PC-3 (cell line): ENCODE results near the gene COL6A2. TPM values are rescaled to one million over a fixed set of nuclear protein-coding genes. Genes with fewer than 3 reads are reported as not detected.
"Not testable (repeated sequence)": the region's sequence is repeated elsewhere in the genome, so short reads cannot be mapped to it uniquely, and the experiment has no call there.

ENCODE experiments used
- ATAC-seq: fragments of 200-7000 bp; cut with Tn5 transposase; 2 replicates; pipeline ENCODE4 v1.9.1; 2020; ENCODE audit warnings: mild to moderate bottlenecking, moderate library complexity
- BruUV-seq: library from RNA; stranded (reverse); fragments of 400-500 nt; replicated peaks from 2 replicates; lab custom pipeline; 2021; lab: Mats Ljungman, UMichigan
- CTCF ChIA-PET: fragments of 300-600 bp; sonication (Branson Sonifier 250); formaldehyde crosslinking; loops from one replicate; lab custom pipeline; 2022; ENCODE audit warnings: antibody characterized with exemption; lab: Charles Lee
- POLR2A ChIA-PET: fragments of 300-600 bp; sonication (Branson Sonifier 250); formaldehyde crosslinking; loops from one replicate; lab custom pipeline; 2022; ENCODE audit warnings: antibody characterized with exemption; ENCODE audit not compliant: unreplicated experiment; lab: Charles Lee
- DNase-seq: peaks from one replicate; pipeline ENCODE4 v3.0.0-alpha.2; 2015
- H2AFZ ChIP-seq: fragments of 300-600 bp; sonication (generic); 2 replicates; pipeline ENCODE4 v1.6.0; 2016; ENCODE audit warnings: antibody characterized with exemption, low read length
- H3F3A ChIP-seq: fragments of 300-600 bp; sonication (generic); one replicate; pipeline ENCODE4 v1.6.0; 2017; ENCODE audit warnings: antibody characterized with exemption, low read length, control low read depth, mild to moderate bottlenecking; ENCODE audit not compliant: unreplicated experiment
- H3K27ac ChIP-seq: fragments of 300-600 bp; sonication (generic); 2 replicates; pipeline ENCODE4 v1.5.1; 2016; ENCODE audit warnings: mild to moderate bottlenecking, low read length
- H3K27me3 ChIP-seq: fragments of 300-600 bp; sonication (generic); 2 replicates; pipeline ENCODE4 v1.6.1; 2016; ENCODE audit warnings: low read length, mixed read lengths
- H3K36me3 ChIP-seq: fragments of 300-600 bp; sonication (generic); 2 replicates; pipeline ENCODE4 v1.6.1; 2016; ENCODE audit warnings: low read depth, mixed run types, low read length, mixed read lengths
- H3K4me1 ChIP-seq: fragments of 300-600 bp; sonication (generic); 2 replicates; pipeline ENCODE4 v1.5.1; 2016; ENCODE audit warnings: low read length; ENCODE audit not compliant: insufficient read depth
- H3K4me2 ChIP-seq: fragments of 300-600 bp; sonication (generic); 2 replicates; pipeline ENCODE4 v1.6.0; 2016; ENCODE audit warnings: low read length
- H3K4me3 ChIP-seq: fragments of 300-600 bp; sonication (generic); 2 replicates; pipeline ENCODE4 v1.5.1; 2016; ENCODE audit warnings: mild to moderate bottlenecking, low read length, mixed read lengths
- H3K79me2 ChIP-seq: fragments of 300-600 bp; sonication (generic); 2 replicates; pipeline ENCODE4 v1.6.1; 2017; ENCODE audit warnings: low read length, mixed read lengths
- H3K9ac ChIP-seq: fragments of 300-600 bp; sonication (generic); 2 replicates; pipeline ENCODE4 v1.6.0; 2016; ENCODE audit warnings: mild to moderate bottlenecking, low read length
- H3K9me2 ChIP-seq: fragments of 300-600 bp; sonication (generic); replicated peaks from 2 replicates; pipeline ENCODE4 v1.6.1; 2016; ENCODE audit warnings: mixed run types, low read length, mixed read lengths
- H3K9me3 ChIP-seq: fragments of 300-600 bp; sonication (generic); 2 replicates; pipeline ENCODE4 v1.6.1; 2016; ENCODE audit warnings: low read length, mixed read lengths
- H4K20me1 ChIP-seq: fragments of 300-600 bp; sonication (generic); 2 replicates; pipeline ENCODE4 v1.6.1; 2016; ENCODE audit warnings: low read length, mixed read lengths
- CTCF ChIP-seq: fragments of 300-600 bp; sonication (generic); conservative IDR thresholded peaks from 2 replicates; pipeline ENCODE4 v1.5.1; 2017; ENCODE audit warnings: antibody characterized with exemption, low read depth, mild to moderate bottlenecking, low read length
- EZH2 ChIP-seq: fragments of 300-600 bp; sonication (generic); IDR thresholded peaks from one replicate; pipeline ENCODE4 v1.6.1; 2017; ENCODE audit warnings: antibody characterized with exemption, mild to moderate bottlenecking, low read length; ENCODE audit not compliant: unreplicated experiment
- EZH2phosphoT487 ChIP-seq: fragments of 300-600 bp; sonication (generic); IDR thresholded peaks from 2 replicates; pipeline ENCODE4 v1.6.1; 2018; ENCODE audit warnings: mild to moderate bottlenecking, antibody characterized with exemption, low read length, borderline replicate concordance
- intact Hi-C: fragments of 100-400 bp; cut with micrococcal nuclease; formaldehyde crosslinking; loops from 2 replicates; pipeline ENCODE4 v1.9.0; 2023
- total RNA-seq: library from RNA; depleted of rRNA; stranded (reverse); fragments of >200 nt; gene quantifications from 2 replicates; pipeline ENCODE4 v1.2.3, GENCODE V29; 2014

The COL6A2 gene
- total RNA-seq, 1 experiment from 2014 or later = 521 TPM

- intact Hi-C loops = no loop called here
- no peak overlapping the region for H3K27ac ChIP-seq
- no peak overlapping the region for H3K4me3 ChIP-seq
- BruUV-seq = no TSS peak
- no peak overlapping the region for H2AFZ ChIP-seq
- ChIA-PET CTCF (no interaction called here), POLR2A (no interaction called here)
- no peaks in the 10 kb centered on the region for H3K36me3 ChIP-seq
- H3F3A ChIP-seq = no peaks in the 10 kb centered on the region
- 0 out of 2 replicates have a peak, but pooled peaks cover 6% of the 10 kb centered on the region for H3K79me2 ChIP-seq
- H3K27me3 ChIP-seq = no peaks in the 10 kb centered on the region
- no peaks in the 10 kb centered on the region for H3K9me2 ChIP-seq
- H4K20me1 ChIP-seq = no peaks in the 10 kb centered on the region
- ATAC-seq (no peak), DNase-seq (no peak)
- TF ChIP-seq EZH2phosphoT487 = no peak
- no peak for TF ChIP-seq EZH2
- no peak for TF ChIP-seq CTCF
- H3K9me3 ChIP-seq = no peaks in the 10 kb centered on the region
- H3K4me2 ChIP-seq = no peak overlapping the region
- no peak overlapping the region for H3K9ac ChIP-seq
- no peaks in the 10 kb centered on the region for H3K4me1 ChIP-seq
These were observed 70.3 kb downstream of the COL6A2 start for GRCh38 chr21:46168238-46168637.

- ChIA-PET POLR2A (interaction anchor here (0.6 kb wide), 1 partner anchor 47 kb away, joined by 5 read pairs; no protein-coding TSS in a partner anchor), CTCF (no interaction called here)
- no peak overlapping the region for H3K9ac ChIP-seq
- H3K9me2 ChIP-seq = no peaks in the 10 kb centered on the region
- H2AFZ ChIP-seq = no peak overlapping the region
- no peak overlapping the region for H3K4me3 ChIP-seq
- TF ChIP-seq EZH2phosphoT487 (no peak), EZH2 (no peak), CTCF (no peak)
- ATAC-seq (no peak), DNase-seq (no peak)
- intact Hi-C loops = no loop called here
- H3K79me2 ChIP-seq = peaks cover 9% of the 10 kb centered on the region; the same call in 1 of the 2 replicates
- no peaks in the 10 kb centered on the region for H3K9me3 ChIP-seq
- no peaks in the 10 kb centered on the region for H3F3A ChIP-seq
- H4K20me1 ChIP-seq = no peaks in the 10 kb centered on the region
- no TSS peak for BruUV-seq
- H3K4me1 ChIP-seq = no peaks in the 10 kb centered on the region
- no peak overlapping the region for H3K27ac ChIP-seq
- H3K4me2 ChIP-seq = no peak overlapping the region
- H3K27me3 ChIP-seq = no peaks in the 10 kb centered on the region
- no peaks in the 10 kb centered on the region for H3K36me3 ChIP-seq
These were observed 70.9 kb downstream of the COL6A2 start for GRCh38 chr21:46168659-46169386.

DNA sequence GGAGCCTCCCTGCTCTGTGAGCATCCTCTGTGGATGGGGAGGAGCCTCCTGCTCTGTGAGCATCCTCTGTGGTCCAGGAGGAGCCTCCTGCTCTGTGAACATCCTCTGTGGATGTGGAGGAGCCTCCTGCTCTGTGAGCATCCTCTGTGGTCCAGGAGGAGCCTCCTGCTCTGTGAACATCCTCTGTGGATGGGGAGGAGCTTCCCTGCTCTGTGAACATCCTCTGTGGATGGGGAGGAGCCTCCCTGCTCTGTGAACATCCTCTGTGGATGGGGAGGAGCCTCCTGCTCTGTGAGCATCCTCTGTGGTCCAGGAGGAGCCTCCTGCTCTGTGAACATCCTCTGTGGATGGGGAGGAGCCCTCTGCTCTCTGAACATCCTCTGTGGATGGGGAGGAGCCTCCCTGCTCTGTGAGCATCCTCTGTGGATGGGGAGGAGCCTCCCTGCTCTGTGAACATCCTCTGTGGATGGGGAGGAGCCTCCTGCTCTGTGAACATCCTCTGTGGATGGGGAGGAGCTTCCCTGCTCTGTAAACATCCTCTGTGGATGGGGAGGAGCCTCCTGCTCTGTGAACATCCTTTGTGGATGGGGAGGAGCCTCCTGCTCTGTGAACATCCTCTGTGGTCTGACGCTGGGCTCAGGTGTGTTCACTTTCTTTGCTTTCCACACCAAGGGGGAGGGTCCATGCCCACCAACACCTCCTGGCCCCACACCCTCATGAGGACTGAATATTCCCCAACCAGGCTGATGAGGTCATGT, 72.7 kb downstream of the COL6A2 start:
- ATAC-seq, DNase-seq, H3F3A ChIP-seq, CTCF ChIA-PET, H4K20me1 ChIP-seq, H3K36me3 ChIP-seq, H2AFZ ChIP-seq, BruUV-seq, H3K4me3 ChIP-seq, intact Hi-C loops, H3K27ac ChIP-seq, H3K9me2 ChIP-seq, H3K4me1 ChIP-seq, H3K27me3 ChIP-seq, H3K4me2 ChIP-seq, H3K9me3 ChIP-seq, POLR2A ChIA-PET, H3K9ac ChIP-seq: not testable (repeated sequence)
- peaks cover 25% of the 10 kb centered on the region for H3K79me2 ChIP-seq
